Keratinocyte (primary cell): ENCODE measurements around the gene FBXO7.

Experiments
- CTCF ChIP-seq, 3 experiments: IDR thresholded peaks in 1 of 3; conservative IDR thresholded peaks in 1 of 3; optimal IDR thresholded peaks in 1 of 3; 2 replicates in 2 of 3; 3 replicates in 1 of 3; pipeline versions ENCODE3 to v1.5.1; 2011; ENCODE audit warnings: low read length in 3 of 3, mild to moderate bottlenecking in 3 of 3, moderate library complexity in 2 of 3, control low read depth in 1 of 3, inconsistent platforms in 1 of 3; ENCODE audit not compliant: insufficient read depth in 2 of 3; ENCODE audit errors: extremely low read depth in 1 of 3
- EZH2 ChIP-seq: IDR thresholded peaks from one replicate; pipeline ENCODE4 v1.6.1; 2012; ENCODE audit warnings: inconsistent platforms, mild to moderate bottlenecking, low read length, moderate library complexity

GRCh38 chr22:32520612-32521011 lies 46.0 kb downstream of the FBXO7 start:
- no peak for TF ChIP-seq EZH2
- TF ChIP-seq CTCF (optimal IDR thresholded peaks at IDR 0.05 in 1 of 3, IDR thresholded peaks at IDR 0.05 in 1 of 3, conservative IDR thresholded peaks at IDR 0.05 in 1 of 3; ENCODE audit: extremely low read depth in 1 of 3, insufficient read depth in 2 of 3, low read length in 3 of 3) = no peak
